GM23338 (cell line): ENCODE measurements around the gene FLYWCH1. TPM values are rescaled to one million over a fixed set of nuclear protein-coding genes. Genes with fewer than 3 reads are reported as not detected.

Source experiments
- ATAC-seq: fragments of 200-7000 bp; cut with Tn5 transposase; 3 replicates; pipeline ENCODE4 v1.9.1; 2020
- DNase-seq: peaks from one replicate; pipeline ENCODE4 v3.0.0-alpha.2; 2015; ENCODE audit warnings: low spot score
- H2AFZ ChIP-seq: fragments of 200-600 bp; sonication (generic); 2 replicates; pipeline ENCODE4 v1.8.0; 2016; ENCODE audit warnings: antibody characterized with exemption, mild to moderate bottlenecking, moderate library complexity
- H3F3A ChIP-seq: fragments of 200-600 bp; sonication (generic); replicated peaks from 2 replicates; pipeline ENCODE4 v1.8.0; 2017; ENCODE audit warnings: antibody characterized with exemption, mixed run types, low read depth
- H3K27ac ChIP-seq: fragments of 200-600 bp; sonication (generic); 2 replicates; pipeline ENCODE4 v1.6.1; 2016; ENCODE audit warnings: low read depth
- H3K27me3 ChIP-seq: fragments of 200-600 bp; sonication (generic); 2 replicates; pipeline ENCODE4 v1.8.0; 2016; ENCODE audit warnings: mild to moderate bottlenecking, mixed run types, moderate library complexity; ENCODE audit not compliant: insufficient read depth
- H3K36me3 ChIP-seq: fragments of 200-600 bp; sonication (generic); 2 replicates; pipeline ENCODE4 v1.8.0; 2016; ENCODE audit warnings: mild to moderate bottlenecking; ENCODE audit not compliant: insufficient read depth
- H3K4me1 ChIP-seq: fragments of 200-600 bp; sonication (generic); 2 replicates; pipeline ENCODE4 v1.8.0; 2016; ENCODE audit warnings: mild to moderate bottlenecking, moderate library complexity; ENCODE audit not compliant: insufficient read depth
- H3K4me2 ChIP-seq: fragments of 200-600 bp; sonication (generic); 2 replicates; pipeline ENCODE4 v1.7.1; 2017; ENCODE audit warnings: mixed run types
- H3K4me3 ChIP-seq: fragments of 200-600 bp; sonication (generic); 2 replicates; pipeline ENCODE4 v1.6.1; 2016; ENCODE audit warnings: mixed run types
- H3K79me2 ChIP-seq: fragments of 200-600 bp; sonication (generic); replicated peaks from 2 replicates; pipeline ENCODE4 v1.8.0; 2017; ENCODE audit warnings: mild to moderate bottlenecking; ENCODE audit not compliant: insufficient read depth
- H3K9me2 ChIP-seq: fragments of 200-600 bp; sonication (generic); 2 replicates; pipeline ENCODE4 v1.8.0; 2017; ENCODE audit not compliant: insufficient read depth
- H4K20me1 ChIP-seq: fragments of 200-600 bp; sonication (generic); replicated peaks from 2 replicates; pipeline ENCODE4 v1.8.0; 2017; ENCODE audit warnings: mild to moderate bottlenecking; ENCODE audit not compliant: insufficient read depth
- H3K27ac Mint-ChIP-seq: 2 replicates; pipeline ENCODE4 v1.8.0; 2020; ENCODE audit warnings: inconsistent platforms, mild to moderate bottlenecking, moderate library complexity, mixed read lengths
- H3K27me3 Mint-ChIP-seq: 3 replicates; pipeline ENCODE4 v1.8.0; 2022; ENCODE audit warnings: low read depth, mild to moderate bottlenecking, moderate library complexity, mixed read lengths, inconsistent platforms; ENCODE audit not compliant: insufficient read depth, poor library complexity
- H3K36me3 Mint-ChIP-seq: 3 replicates; pipeline ENCODE4 v1.8.0; 2021; ENCODE audit warnings: low read depth, mild to moderate bottlenecking, inconsistent platforms, moderate library complexity, mixed read lengths
- H3K4me1 Mint-ChIP-seq: 3 replicates; pipeline ENCODE4 v1.8.0; 2020; ENCODE audit warnings: mild to moderate bottlenecking, inconsistent platforms, mixed read lengths
- H3K4me3 Mint-ChIP-seq: 3 replicates; pipeline ENCODE4 v1.8.0; 2021; ENCODE audit warnings: moderate library complexity, mild to moderate bottlenecking, inconsistent platforms, mixed read lengths
- H3K9me3 Mint-ChIP-seq: 3 replicates; pipeline ENCODE4 v1.8.0; 2020; ENCODE audit warnings: moderate library complexity, mild to moderate bottlenecking, inconsistent platforms, mixed read lengths
- CREB1 ChIP-seq: fragments of 250-450 bp; sonication (Bioruptor Pico); IDR thresholded peaks from 2 replicates; pipeline ENCODE4 v1.5.0; 2020; ENCODE audit warnings: low read depth, mild to moderate bottlenecking, moderate library complexity
- CTCF ChIP-seq, 2 experiments: fragments of 200-600 bp in 1 of 2; sonication (generic) in 1 of 2; conservative IDR thresholded peaks; 2 replicates each; pipeline versions ENCODE4 v1.5.1 to v1.6.1; 2016 to 2017; ENCODE audit warnings: antibody characterized with exemption in 2 of 2, low read depth in 2 of 2, mild to moderate bottlenecking in 2 of 2, moderate library complexity in 1 of 2
- ETS1 ChIP-seq: IDR thresholded peaks from 2 replicates; pipeline ENCODE4 v1.6.1; 2016; ENCODE audit warnings: antibody characterized with exemption
- EZH2phosphoT487 ChIP-seq: fragments of 200-600 bp; sonication (generic); IDR thresholded peaks from one replicate; pipeline ENCODE4 v1.8.1; 2018; ENCODE audit warnings: antibody characterized with exemption; ENCODE audit not compliant: unreplicated experiment
- JUNB ChIP-seq: IDR thresholded peaks from one replicate; pipeline ENCODE4 v1.6.1; 2016; ENCODE audit warnings: antibody characterized with exemption; ENCODE audit not compliant: unreplicated experiment
- NANOG ChIP-seq: IDR thresholded peaks from 2 replicates; pipeline ENCODE4 v1.6.1; 2016; ENCODE audit warnings: antibody characterized with exemption, borderline replicate concordance
- POLR2AphosphoS5 ChIP-seq: IDR thresholded peaks from 2 replicates; pipeline ENCODE4 v1.6.1; 2016; ENCODE audit warnings: antibody characterized with exemption, low read depth
- REST ChIP-seq: IDR thresholded peaks from one replicate; pipeline ENCODE4 v1.6.1; 2018; ENCODE audit warnings: antibody characterized with exemption; ENCODE audit not compliant: unreplicated experiment
- STAT1 ChIP-seq: IDR thresholded peaks from one replicate; pipeline ENCODE4 v1.6.1; 2016; ENCODE audit warnings: antibody characterized with exemption; ENCODE audit not compliant: unreplicated experiment
- ZNF114 ChIP-seq: fragments of 250-450 bp; sonication (Bioruptor Pico); IDR thresholded peaks from 2 replicates; pipeline ENCODE4 v1.5.0; 2020; ENCODE audit warnings: mild to moderate bottlenecking, moderate library complexity
- polyA plus RNA-seq: library from polyadenylated mRNA; unstranded; fragments of >200 nt; fragmentation: Nextera tagmentation; extraction: Ambion mirVana; gene quantifications from 2 replicates; pipeline ENCODE4 v1.2.1, GENCODE V29; 2016
- total RNA-seq: library from RNA; depleted of rRNA; stranded (reverse); fragments of >200 nt; shearing (Covaris generic); gene quantifications from 2 replicates; pipeline ENCODE4 v1.2.3, GENCODE V29; 2014

The FLYWCH1 gene
- total and polyA plus RNA-seq, 2 experiments from 2014 or later = 6.0 to 29.3 TPM

- ATAC-seq (peak; percentile 26), DNase-seq (peak; percentile 24)
- no peaks in the 10 kb centered on the region for H3K9me2 ChIP-seq
- H3K27ac ChIP-seq = no peak overlapping the region
- H3K9me3 Mint-ChIP-seq = no peaks in the 10 kb centered on the region
- no peak overlapping the region; the same call in 1 of the 2 replicates for H3K27ac Mint-ChIP-seq
- no peaks in the 10 kb centered on the region for H3K36me3 ChIP-seq
- H4K20me1 ChIP-seq = no peaks in the 10 kb centered on the region
- peaks cover 9% of the 10 kb centered on the region; the same call in 1 of the 2 replicates for H3K4me1 ChIP-seq
- peaks cover 7% of the 10 kb centered on the region; the same call in 2 of the 3 replicates for H3K4me1 Mint-ChIP-seq
- H3K4me3 ChIP-seq = no peak overlapping the region
- no peaks in the 10 kb centered on the region for H3K79me2 ChIP-seq
- H3K27me3 Mint-ChIP-seq = peaks cover 14% of the 10 kb centered on the region
- no peak for TF ChIP-seq ETS1
- TF ChIP-seq CTCF (conservative IDR thresholded peaks at IDR 0.05; ENCODE audit: low read depth in 2 of 2) = peak; percentile 39
- H2AFZ ChIP-seq = no peak overlapping the region
- H3F3A ChIP-seq = no peaks in the 10 kb centered on the region; the same call in 1 of the 2 replicates
- H3K27me3 ChIP-seq = no peaks in the 10 kb centered on the region
- no peaks in the 10 kb centered on the region; the same call in 2 of the 3 replicates for H3K36me3 Mint-ChIP-seq
- H3K4me2 ChIP-seq = no peak overlapping the region
- H3K4me3 Mint-ChIP-seq = no peak overlapping the region
Measured at GRCh38 chr16:2894231-2894630, 17.5 kb upstream of the FLYWCH1 start.

- ATAC-seq = no peak
- Histone ChIP-seq H3K4me3 (no peak overlapping the region), H3K4me1 (peaks cover 3% of the 10 kb centered on the region; the same call in 1 of the 2 replicates), H2AFZ (no peak overlapping the region), H3K4me2 (no peak overlapping the region), H3K79me2 (no peaks in the 10 kb centered on the region), H4K20me1 (no peaks in the 10 kb centered on the region), H3K9me2 (no peaks in the 10 kb centered on the region), H3F3A (no peaks in the 10 kb centered on the region; the same call in 1 of the 2 replicates), H3K27me3 (no peaks in the 10 kb centered on the region), H3K27ac (no peak overlapping the region), H3K36me3 (no peaks in the 10 kb centered on the region)
- Mint-ChIP-seq H3K27me3 (peaks cover 8% of the 10 kb centered on the region), H3K36me3 (no peaks in the 10 kb centered on the region; the same call in 2 of the 3 replicates), H3K4me1 (peaks cover 3% of the 10 kb centered on the region; the same call in 2 of the 3 replicates), H3K27ac (no peak overlapping the region), H3K4me3 (no peak overlapping the region), H3K9me3 (no peaks in the 10 kb centered on the region)
- no peak for DNase-seq
- TF ChIP-seq ZNF114 (CRISPR knock-in tag) (no peak), REST (no peak), STAT1 (no peak), CTCF (conservative IDR thresholded peaks at IDR 0.05; ENCODE audit: low read depth in 2 of 2) (no peak), EZH2phosphoT487 (no peak), JUNB (no peak), CREB1 (CRISPR knock-in tag) (no peak), NANOG (no peak), POLR2AphosphoS5 (no peak)
Measured at GRCh38 chr16:2895813-2896212, 15.9 kb upstream of the FLYWCH1 start.
